NB4 (cell line): ENCODE results near the gene CHURC1.

Source experiments
- DNase-seq: peaks from one replicate; pipeline ENCODE4 v3.0.0; 2010; ENCODE audit warnings: low read depth
- H3K4me3 ChIP-seq: one replicate; pipeline ENCODE4 v1.5.1; 2011; ENCODE audit warnings: mild to moderate bottlenecking, low read depth, low read length, moderate library complexity
- MAX ChIP-seq: IDR thresholded peaks from 2 replicates; pipeline ENCODE4 v1.6.1; 2011; ENCODE audit warnings: low read depth, low read length
- MYC ChIP-seq: IDR thresholded peaks from 2 replicates; pipeline ENCODE4 v1.6.1; 2011; ENCODE audit warnings: low read depth, low read length
- POLR2A ChIP-seq: IDR thresholded peaks from 2 replicates; pipeline ENCODE4 v1.6.1; 2011; ENCODE audit warnings: mild to moderate bottlenecking; ENCODE audit not compliant: insufficient read length; ENCODE audit errors: extremely low read depth
- TF ChIP-seq, protein P1 (sequence below): IDR thresholded peaks from one replicate; pipeline ENCODE4 v1.5.1; 2012; ENCODE audit warnings: low read depth, low read length

The CHURC1 gene

GRCh38 chr14:64914237-64915028 lies at the start of gene CHURC1:
CHURC1 (plus strand) TSS chr14:64914455; CDS start chr14:64914496, 41 bp downstream.
- H3K4me3 ChIP-seq: peak within 1 kb of the TSS; percentile 81
- TF ChIP-seq, protein P1, sequence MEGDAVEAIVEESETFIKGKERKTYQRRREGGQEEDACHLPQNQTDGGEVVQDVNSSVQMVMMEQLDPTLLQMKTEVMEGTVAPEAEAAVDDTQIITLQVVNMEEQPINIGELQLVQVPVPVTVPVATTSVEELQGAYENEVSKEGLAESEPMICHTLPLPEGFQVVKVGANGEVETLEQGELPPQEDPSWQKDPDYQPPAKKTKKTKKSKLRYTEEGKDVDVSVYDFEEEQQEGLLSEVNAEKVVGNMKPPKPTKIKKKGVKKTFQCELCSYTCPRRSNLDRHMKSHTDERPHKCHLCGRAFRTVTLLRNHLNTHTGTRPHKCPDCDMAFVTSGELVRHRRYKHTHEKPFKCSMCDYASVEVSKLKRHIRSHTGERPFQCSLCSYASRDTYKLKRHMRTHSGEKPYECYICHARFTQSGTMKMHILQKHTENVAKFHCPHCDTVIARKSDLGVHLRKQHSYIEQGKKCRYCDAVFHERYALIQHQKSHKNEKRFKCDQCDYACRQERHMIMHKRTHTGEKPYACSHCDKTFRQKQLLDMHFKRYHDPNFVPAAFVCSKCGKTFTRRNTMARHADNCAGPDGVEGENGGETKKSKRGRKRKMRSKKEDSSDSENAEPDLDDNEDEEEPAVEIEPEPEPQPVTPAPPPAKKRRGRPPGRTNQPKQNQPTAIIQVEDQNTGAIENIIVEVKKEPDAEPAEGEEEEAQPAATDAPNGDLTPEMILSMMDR: no peak
- peak; percentile 67 for TF ChIP-seq MAX
- TF ChIP-seq MYC: peak; percentile 82
- peak; percentile 95 for TF ChIP-seq POLR2A
- peak; percentile 96 for DNase-seq

- DNase-seq: no peak
- H3K4me3 ChIP-seq: no peak overlapping the region
- TF ChIP-seq MYC (no peak), MAX (no peak)
Measured at GRCh38 chr14:64865109-64865508, 49.1 kb upstream of the CHURC1 start.

GRCh38 chr14:64865992-64866391 lies 48.3 kb upstream of the CHURC1 start:
- no peak overlapping the region for H3K4me3 ChIP-seq
- no peak for DNase-seq
- TF ChIP-seq, protein P1: no peak
- TF ChIP-seq MAX: no peak
- no peak for TF ChIP-seq POLR2A
- TF ChIP-seq MYC: no peak

GRCh38 chr14:64867182-64867581 lies 47.1 kb upstream of the CHURC1 start:
- no peak overlapping the region for H3K4me3 ChIP-seq
- DNase-seq: no peak
- TF ChIP-seq, protein P1: no peak
- no peak for TF ChIP-seq MYC
- no peak for TF ChIP-seq POLR2A
- no peak for TF ChIP-seq MAX

- no peak overlapping the region for H3K4me3 ChIP-seq
- TF ChIP-seq MYC (no peak), MAX (no peak), POLR2A (no peak)
- TF ChIP-seq, protein P1: no peak
- DNase-seq: no peak
Measured at GRCh38 chr14:64868379-64868778, 45.9 kb upstream of the CHURC1 start.

DNA sequence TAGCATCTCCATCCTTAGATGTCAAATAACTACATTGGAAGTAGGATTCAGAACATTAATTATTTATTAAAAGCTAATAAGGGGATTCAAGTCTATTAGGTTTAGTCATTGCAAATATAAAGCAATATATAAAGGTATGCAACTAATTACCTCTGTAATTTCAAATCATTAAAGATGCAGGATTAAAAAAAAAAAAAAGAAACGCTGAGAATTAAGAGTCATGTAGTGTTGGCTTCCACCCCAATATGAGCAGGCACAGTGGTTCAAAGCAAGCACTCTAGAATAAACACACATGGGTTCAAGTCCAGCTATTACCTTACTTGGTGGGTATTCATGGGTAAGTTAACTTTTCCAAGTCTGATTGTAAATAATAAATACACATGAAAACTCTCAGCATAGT lies 45.4 kb upstream of the CHURC1 start:
- TF ChIP-seq POLR2A (no peak), MYC (no peak), MAX (no peak)
- TF ChIP-seq, protein P1: no peak
- no peak for DNase-seq
- no peak overlapping the region for H3K4me3 ChIP-seq
